ENCODE data around the gene DMGDH. TPM values are rescaled to one million over a fixed set of nuclear protein-coding genes. Genes with fewer than 3 reads are reported as not detected.

Gene DMGDH
- total RNA-seq, 5 donors from 2014 or later (not counting 1 experiment from before 2014, with no cell fraction given): 0.43 to 2.7 (median 0.70) TPM

DNA sequence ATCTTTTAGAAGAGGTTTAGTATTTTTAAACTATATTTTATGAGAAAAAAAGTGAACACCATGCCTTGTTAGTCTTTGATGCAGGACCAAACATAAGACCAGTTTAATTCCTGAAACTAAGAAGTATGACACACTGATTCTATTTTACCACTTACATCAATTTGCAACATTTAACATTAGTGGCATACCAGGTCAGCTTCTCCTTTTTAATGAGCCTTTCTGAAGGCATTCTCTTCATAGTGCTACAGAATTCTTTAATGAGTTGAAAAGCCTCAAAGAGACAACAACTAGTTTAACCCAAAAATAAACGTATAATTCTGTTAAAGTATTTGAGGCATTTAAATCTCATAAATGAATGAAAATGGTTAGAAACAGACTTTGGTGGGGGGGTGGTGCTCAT lies 112.6 kb downstream of the DMGDH start:
- H3K27ac Mint-ChIP-seq: no peak overlapping the region
- no peaks in the 10 kb centered on the region for H3K9me3 ChIP-seq
- no peak overlapping the region for H3K4me3 Mint-ChIP-seq
- no peaks in the 10 kb centered on the region for H3K27me3 ChIP-seq (replicated peaks in 1 of 2; ENCODE audit: control insufficient read depth in 2 of 2, extremely low read depth in 1 of 2, insufficient read depth in 2 of 2, low read length in 1 of 2)
- no peaks in the 10 kb centered on the region for H3K36me3 ChIP-seq (ENCODE audit: control insufficient read depth in 2 of 2, extremely low read depth in 1 of 2, insufficient read depth in 1 of 2, low read length in 1 of 2)
- POLR2A ChIA-PET: no interaction called here
- H3K27me3 Mint-ChIP-seq: no peaks in the 10 kb centered on the region
- peaks cover 45% of the 10 kb centered on the region for H3K36me3 Mint-ChIP-seq
- WGBS (ENCODE audit: insufficient coverage): no CpG with 5 or more reads among the region's 1 CpG
- no peaks in the 10 kb centered on the region for H3K4me1 ChIP-seq (ENCODE audit: control insufficient read depth in 1 of 2, extremely low read depth in 1 of 2, insufficient read depth in 2 of 2, low read length in 2 of 2)
- no peak for ATAC-seq (replicated peaks in 1 of 4)
- no peak for DNase-seq
- H3K4me3 ChIP-seq (ENCODE audit: control insufficient read depth in 1 of 2, extremely low read depth in 1 of 2, low read length in 1 of 2): no peak overlapping the region
- H3K27ac ChIP-seq (ENCODE audit: low read length): no peak overlapping the region
- CTCF ChIA-PET: no interaction called here
- H3K9me3 Mint-ChIP-seq: no peaks in the 10 kb centered on the region
- peaks cover 0 to 4% (median 2%) of the 10 kb centered on the region in 3 donors for H3K4me1 Mint-ChIP-seq

DNA sequence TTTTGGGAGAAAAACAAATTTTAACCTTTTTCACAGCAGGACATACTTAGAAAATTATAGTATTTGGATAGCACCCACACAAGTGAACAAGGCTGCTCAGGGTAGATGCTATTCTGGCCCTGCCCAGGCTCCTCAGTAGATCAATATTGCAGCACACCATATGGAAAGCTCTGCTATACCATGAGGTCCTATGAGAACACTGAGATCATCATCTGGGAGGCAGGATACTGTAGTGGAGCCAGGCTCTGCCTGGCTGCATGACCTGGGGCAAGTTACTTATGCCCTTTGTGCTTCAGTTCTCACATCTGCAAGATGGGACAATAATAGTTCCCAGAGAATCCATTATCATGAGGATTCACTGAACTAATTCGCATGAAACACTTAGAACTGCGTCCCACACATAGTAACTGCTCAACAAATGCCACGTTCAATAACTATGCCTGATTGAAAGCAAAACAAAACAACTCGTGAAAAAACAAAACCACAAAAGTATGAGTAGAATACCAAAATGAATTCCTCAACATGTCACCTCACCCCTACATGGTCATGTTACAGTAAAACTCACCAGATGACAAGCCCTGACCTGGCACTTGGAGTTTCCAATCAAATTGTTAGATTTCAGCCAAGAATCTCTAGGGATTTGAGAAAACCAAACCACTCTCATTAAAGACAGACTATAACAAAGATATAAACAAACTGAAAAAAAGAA lies 116.2 kb downstream of the DMGDH start:
- Histone ChIP-seq H3K4me3 (ENCODE audit: control insufficient read depth in 1 of 2, extremely low read depth in 1 of 2, low read length in 1 of 2) (no peak overlapping the region), H3K9me3 (no peaks in the 10 kb centered on the region), H3K36me3 (ENCODE audit: control insufficient read depth in 2 of 2, extremely low read depth in 1 of 2, insufficient read depth in 1 of 2, low read length in 1 of 2) (no peaks in the 10 kb centered on the region), H3K27me3 (replicated peaks in 1 of 2; ENCODE audit: control insufficient read depth in 2 of 2, extremely low read depth in 1 of 2, insufficient read depth in 2 of 2, low read length in 1 of 2) (no peaks in the 10 kb centered on the region), H3K27ac (ENCODE audit: low read length) (no peak overlapping the region), H3K4me1 (ENCODE audit: control insufficient read depth in 1 of 2, extremely low read depth in 1 of 2, insufficient read depth in 2 of 2, low read length in 2 of 2) (no peaks in the 10 kb centered on the region)
- WGBS (ENCODE audit: insufficient coverage): 39% methylated on average over 3 of the region's 4 CpGs
- H3K36me3 Mint-ChIP-seq: peaks cover 34% of the 10 kb centered on the region
- peaks cover 0 to 4% (median 2%) of the 10 kb centered on the region in 3 donors for H3K4me1 Mint-ChIP-seq
- H3K27ac Mint-ChIP-seq: no peak overlapping the region
- CTCF ChIA-PET: no interaction called here
- no peak overlapping the region for H3K4me3 Mint-ChIP-seq
- no peaks in the 10 kb centered on the region for H3K9me3 Mint-ChIP-seq
- H3K27me3 Mint-ChIP-seq: no peaks in the 10 kb centered on the region
- POLR2A ChIA-PET: no interaction called here
- DNase-seq: no peak
- ATAC-seq (replicated peaks in 1 of 4): no peak

Other genes with a start within 250 kb of the DMGDH start
- gene ARSB, start 84.4 kb downstream of the DMGDH start, total RNA-seq: 1 to 10 TPM; 5.6 to 7.1 (median 6.9) TPM
- under 1 TPM in 2 of 5 donors, not detected in 3; 0.19 to 0.38 TPM for gene BHMT2, start 93 bp upstream of the DMGDH start, total RNA-seq
- 1 to 10 TPM in 1 of 5 donors, under 1 TPM in 2, not detected in 2; 0.38 to 1.6 (median 0.76) TPM for gene BHMT, start 42.1 kb upstream of the DMGDH start, total RNA-seq
- gene JMY, start 166.5 kb upstream of the DMGDH start, total RNA-seq: 10 to 100 TPM; 18.0 to 45.3 (median 21.1) TPM